Measurements from ENCODE around the gene OXNAD1.
"Not testable (repeated sequence)": the region's sequence is repeated elsewhere in the genome, so short reads cannot be mapped to it uniquely, and the experiment has no call there.

Gene OXNAD1

GRCh38 chr3:16307832-16308531 is 43.0 kb downstream of the OXNAD1 start:
- Histone ChIP-seq H2AFZ (ENCODE audit: low read length) (no peak overlapping the region), H3K36me3 (replicated peaks; ENCODE audit: insufficient read depth, low read length) (peaks cover 4% of the 10 kb centered on the region; the same call in 1 of the 2 replicates), H3K4me1 (ENCODE audit: low read length) (0 out of 2 replicates have a peak, but pooled peaks cover 3% of the 10 kb centered on the region), H3K4me3 (ENCODE audit: low read length) (no peak overlapping the region), H3K4me2 (ENCODE audit: low read depth, low read length) (no peak overlapping the region), H4K20me1 (ENCODE audit: insufficient read depth, low read length) (no peaks in the 10 kb centered on the region), H3F3A (ENCODE audit: insufficient read depth, low read length) (no peaks in the 10 kb centered on the region), H3K9ac (ENCODE audit: low read length) (no peak overlapping the region), H3K27ac (ENCODE audit: low read length) (no peak overlapping the region), H3K27me3 (replicated peaks; ENCODE audit: insufficient read depth, low read length) (no peaks in the 10 kb centered on the region), H3K9me3 (replicated peaks; ENCODE audit: insufficient read depth, low read length) (no peaks in the 10 kb centered on the region), H3K9me2 (replicated peaks; ENCODE audit: insufficient read depth, low read length) (no peaks in the 10 kb centered on the region), H3K79me2 (ENCODE audit: low read length) (peaks cover 19% of the 10 kb centered on the region; the same call in 1 of the 2 replicates)
- TF ChIP-seq EZH2 (optimal IDR thresholded peaks at IDR 0.05; ENCODE audit: low read depth, low read length) = no peak
- no peak for TF ChIP-seq EZH2phosphoT487 (IDR thresholded peaks at IDR 0.05; ENCODE audit: low read length)
- TF ChIP-seq CTCF (IDR thresholded peaks at IDR 0.05; ENCODE audit: low read length) = no peak
- no peak for DNase-seq

GRCh38 chr3:16308727-16309126 is 43.7 kb downstream of the OXNAD1 start:
- no peaks in the 10 kb centered on the region for H3K9me2 ChIP-seq (replicated peaks; ENCODE audit: insufficient read depth, low read length)
- DNase-seq = no peak
- H3K27me3 ChIP-seq (replicated peaks; ENCODE audit: insufficient read depth, low read length) = no peaks in the 10 kb centered on the region
- H3F3A ChIP-seq (ENCODE audit: insufficient read depth, low read length) = no peaks in the 10 kb centered on the region
- no peaks in the 10 kb centered on the region for H3K9me3 ChIP-seq (replicated peaks; ENCODE audit: insufficient read depth, low read length)
- H3K27ac ChIP-seq (ENCODE audit: low read length) = no peak overlapping the region
- H3K4me1 ChIP-seq (ENCODE audit: low read length) = 0 out of 2 replicates have a peak, but pooled peaks cover 3% of the 10 kb centered on the region
- no peak overlapping the region for H3K9ac ChIP-seq (ENCODE audit: low read length)
- peaks cover 4% of the 10 kb centered on the region; the same call in 1 of the 2 replicates for H3K36me3 ChIP-seq (replicated peaks; ENCODE audit: insufficient read depth, low read length)
- H4K20me1 ChIP-seq (ENCODE audit: insufficient read depth, low read length) = no peaks in the 10 kb centered on the region
- H3K4me2 ChIP-seq (ENCODE audit: low read depth, low read length) = no peak overlapping the region
- H3K4me3 ChIP-seq (ENCODE audit: low read length) = no peak overlapping the region
- no peak overlapping the region for H2AFZ ChIP-seq (ENCODE audit: low read length)
- TF ChIP-seq EZH2phosphoT487 (IDR thresholded peaks at IDR 0.05; ENCODE audit: low read length) (no peak), CTCF (IDR thresholded peaks at IDR 0.05; ENCODE audit: low read length) (no peak), EZH2 (optimal IDR thresholded peaks at IDR 0.05; ENCODE audit: low read depth, low read length) (no peak)
- peaks cover 19% of the 10 kb centered on the region; the same call in 1 of the 2 replicates for H3K79me2 ChIP-seq (ENCODE audit: low read length)

- peak; percentile 24 for DNase-seq
- Histone ChIP-seq H3F3A (ENCODE audit: insufficient read depth, low read length) (no peaks in the 10 kb centered on the region), H3K79me2 (ENCODE audit: low read length) (peaks cover 19% of the 10 kb centered on the region; the same call in 1 of the 2 replicates), H4K20me1 (ENCODE audit: insufficient read depth, low read length) (no peaks in the 10 kb centered on the region), H3K4me3 (ENCODE audit: low read length) (no peak overlapping the region), H3K9ac (ENCODE audit: low read length) (no peak overlapping the region), H3K36me3 (replicated peaks; ENCODE audit: insufficient read depth, low read length) (peaks cover 4% of the 10 kb centered on the region; the same call in 1 of the 2 replicates), H3K27ac (ENCODE audit: low read length) (no peak overlapping the region), H3K4me2 (ENCODE audit: low read depth, low read length) (no peak overlapping the region), H2AFZ (ENCODE audit: low read length) (no peak overlapping the region), H3K9me2 (replicated peaks; ENCODE audit: insufficient read depth, low read length) (no peaks in the 10 kb centered on the region), H3K4me1 (ENCODE audit: low read length) (0 out of 2 replicates have a peak, but pooled peaks cover 3% of the 10 kb centered on the region), H3K27me3 (replicated peaks; ENCODE audit: insufficient read depth, low read length) (no peaks in the 10 kb centered on the region), H3K9me3 (replicated peaks; ENCODE audit: insufficient read depth, low read length) (no peaks in the 10 kb centered on the region)
- TF ChIP-seq EZH2 (optimal IDR thresholded peaks at IDR 0.05; ENCODE audit: low read depth, low read length) = no peak
Measured at GRCh38 chr3:16309558-16309957, 44.5 kb downstream of the OXNAD1 start.

- H3K9ac ChIP-seq (ENCODE audit: low read length); H2AFZ ChIP-seq (ENCODE audit: low read length); H3K4me2 ChIP-seq (ENCODE audit: low read depth, low read length); H3K27me3 ChIP-seq (replicated peaks; ENCODE audit: insufficient read depth, low read length); H3K9me2 ChIP-seq (replicated peaks; ENCODE audit: insufficient read depth, low read length); H3K36me3 ChIP-seq (replicated peaks; ENCODE audit: insufficient read depth, low read length); DNase-seq; H3K4me1 ChIP-seq (ENCODE audit: low read length); H3F3A ChIP-seq (ENCODE audit: insufficient read depth, low read length); H4K20me1 ChIP-seq (ENCODE audit: insufficient read depth, low read length); H3K27ac ChIP-seq (ENCODE audit: low read length); H3K9me3 ChIP-seq (replicated peaks; ENCODE audit: insufficient read depth, low read length); H3K4me3 ChIP-seq (ENCODE audit: low read length): not testable (repeated sequence)
- peaks cover 19% of the 10 kb centered on the region; the same call in 1 of the 2 replicates for H3K79me2 ChIP-seq (ENCODE audit: low read length)
Measured at GRCh38 chr3:16310486-16310885, 45.5 kb downstream of the OXNAD1 start.

Measured in MM.1S (cell line).